Measurements from ENCODE around the gene CHEK1. TPM values are rescaled to one million over a fixed set of nuclear protein-coding genes. Genes with fewer than 3 reads are reported as not detected.

CHEK1 gene
- total RNA-seq, 4 donors from 2014 or later, result 1.3 to 6.3 (median 3.4) TPM

DNA sequence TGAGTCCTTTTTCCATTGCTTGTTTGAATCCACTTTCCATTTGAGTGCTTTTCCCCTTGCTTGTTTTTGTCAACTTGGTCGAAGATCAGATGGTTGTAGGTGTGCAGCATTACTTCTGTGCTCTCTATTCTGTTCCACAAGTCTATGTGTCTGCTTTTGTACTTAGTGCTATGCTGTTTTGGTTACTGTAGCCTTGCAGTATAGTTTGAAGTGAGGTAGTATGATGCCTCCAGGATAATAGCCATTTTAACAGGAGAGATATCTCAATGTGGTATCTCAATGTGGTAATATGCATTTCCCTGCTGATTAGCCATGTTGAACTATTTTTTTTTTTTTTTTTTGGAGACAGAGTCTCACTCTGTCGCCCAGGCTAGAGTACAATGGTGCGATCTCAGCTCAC lies 38.9 kb downstream of the CHEK1 start:
- TF ChIP-seq, protein P1, sequence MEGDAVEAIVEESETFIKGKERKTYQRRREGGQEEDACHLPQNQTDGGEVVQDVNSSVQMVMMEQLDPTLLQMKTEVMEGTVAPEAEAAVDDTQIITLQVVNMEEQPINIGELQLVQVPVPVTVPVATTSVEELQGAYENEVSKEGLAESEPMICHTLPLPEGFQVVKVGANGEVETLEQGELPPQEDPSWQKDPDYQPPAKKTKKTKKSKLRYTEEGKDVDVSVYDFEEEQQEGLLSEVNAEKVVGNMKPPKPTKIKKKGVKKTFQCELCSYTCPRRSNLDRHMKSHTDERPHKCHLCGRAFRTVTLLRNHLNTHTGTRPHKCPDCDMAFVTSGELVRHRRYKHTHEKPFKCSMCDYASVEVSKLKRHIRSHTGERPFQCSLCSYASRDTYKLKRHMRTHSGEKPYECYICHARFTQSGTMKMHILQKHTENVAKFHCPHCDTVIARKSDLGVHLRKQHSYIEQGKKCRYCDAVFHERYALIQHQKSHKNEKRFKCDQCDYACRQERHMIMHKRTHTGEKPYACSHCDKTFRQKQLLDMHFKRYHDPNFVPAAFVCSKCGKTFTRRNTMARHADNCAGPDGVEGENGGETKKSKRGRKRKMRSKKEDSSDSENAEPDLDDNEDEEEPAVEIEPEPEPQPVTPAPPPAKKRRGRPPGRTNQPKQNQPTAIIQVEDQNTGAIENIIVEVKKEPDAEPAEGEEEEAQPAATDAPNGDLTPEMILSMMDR (IDR thresholded peaks at IDR 0.05; ENCODE audit: low read depth), result no peak

DNA sequence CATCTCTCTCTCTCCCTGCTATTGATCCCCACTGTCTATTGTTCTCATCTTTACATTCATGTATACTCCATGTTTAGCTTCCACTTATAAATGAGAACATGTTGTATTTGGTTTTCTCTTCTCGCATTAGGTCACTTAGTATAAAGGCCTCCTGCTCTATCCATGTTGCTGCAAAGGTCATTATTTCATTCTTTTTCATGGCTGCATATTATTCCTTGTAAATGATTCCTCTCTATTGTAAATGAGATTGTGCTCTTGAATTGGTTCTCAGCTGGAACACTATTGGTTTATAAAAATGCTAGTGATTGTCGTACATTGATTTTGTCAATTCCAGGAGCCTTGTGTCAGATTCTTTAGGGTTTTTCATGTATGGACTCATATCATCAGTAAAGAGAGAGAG lies 42.2 kb downstream of the CHEK1 start:
- TF ChIP-seq, protein P1 (IDR thresholded peaks at IDR 0.05; ENCODE audit: low read depth), result no peak

DNA sequence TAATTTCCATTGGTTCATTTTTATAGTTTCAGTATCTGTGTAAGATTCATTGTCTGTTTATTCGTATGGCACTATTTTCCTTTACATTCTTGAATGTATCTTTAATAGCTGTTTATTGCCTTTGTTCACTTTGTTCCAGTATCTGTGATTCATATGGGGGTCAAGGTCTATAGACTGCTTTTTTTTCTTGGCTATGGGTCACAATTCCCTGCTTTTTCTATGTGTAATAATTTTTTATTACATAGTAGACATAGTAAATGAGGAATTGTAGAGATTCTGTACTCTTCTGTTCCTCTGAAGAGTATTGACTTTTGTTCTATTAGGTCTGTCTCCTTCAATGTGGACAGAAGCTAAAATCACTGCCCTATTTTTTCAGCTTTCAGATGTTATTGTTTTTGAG lies 45.2 kb downstream of the CHEK1 start:
- TF ChIP-seq, protein P1 (IDR thresholded peaks at IDR 0.05; ENCODE audit: low read depth), result no peak

DNA sequence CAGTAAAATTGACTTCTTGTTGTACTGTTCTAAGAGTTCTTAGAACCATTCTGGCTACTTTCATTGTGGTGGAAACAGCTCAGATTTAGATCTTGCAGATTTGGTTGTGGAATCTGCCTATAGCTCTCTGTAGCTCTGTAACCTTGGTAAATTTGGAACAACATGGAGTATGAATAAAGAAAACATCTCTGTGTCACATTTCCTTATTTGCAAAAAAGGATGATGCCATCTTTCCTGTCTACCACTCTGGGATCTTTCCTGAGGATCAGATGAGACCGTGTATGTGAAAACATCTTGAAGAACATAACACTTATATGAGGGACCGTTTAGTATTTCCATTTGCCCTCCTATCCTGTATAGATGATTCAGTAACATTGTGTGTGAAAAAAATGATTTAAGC lies 46.6 kb downstream of the CHEK1 start:
- TF ChIP-seq, protein P1 (IDR thresholded peaks at IDR 0.05; ENCODE audit: low read depth), result no peak

DNA sequence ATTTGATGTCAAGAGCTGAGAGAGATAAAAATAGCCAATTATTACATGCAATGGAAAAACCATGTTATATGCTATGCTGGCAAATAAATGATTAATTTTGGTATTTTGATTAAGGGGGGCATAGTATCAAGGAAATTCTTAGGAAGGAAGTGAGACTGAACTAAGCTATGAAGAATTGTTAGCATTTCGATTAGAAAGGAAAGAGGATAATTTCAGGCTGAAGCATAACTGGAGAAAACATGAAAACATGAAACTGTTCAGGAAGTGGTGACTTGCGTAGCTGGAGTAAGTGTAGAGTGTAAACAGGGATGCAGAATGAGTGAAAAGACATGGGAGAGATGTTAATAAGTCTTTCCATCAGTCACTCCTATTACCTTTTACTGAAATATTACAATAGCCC lies 49.2 kb downstream of the CHEK1 start:
- TF ChIP-seq, protein P1 (IDR thresholded peaks at IDR 0.05; ENCODE audit: low read depth), result no peak

DNA sequence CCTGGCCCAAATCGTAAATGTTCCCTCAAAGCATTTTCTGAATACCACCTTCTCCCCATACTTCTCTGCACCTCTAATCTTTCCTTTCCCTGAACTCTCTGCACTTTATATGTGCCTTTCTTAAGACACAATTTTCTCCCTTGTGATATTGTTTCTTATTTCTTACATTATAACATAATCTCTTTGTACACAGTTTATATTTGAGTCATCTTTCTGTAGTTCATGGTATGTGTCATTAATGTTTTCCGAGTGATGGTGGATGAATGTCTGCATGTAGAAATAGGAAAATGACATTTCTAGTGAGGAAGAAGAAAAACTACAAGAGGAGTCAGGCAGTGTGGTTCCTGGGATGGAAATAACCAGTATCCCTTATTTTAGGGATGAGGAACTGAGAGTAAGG lies 50.2 kb downstream of the CHEK1 start:
- TF ChIP-seq, protein P1 (IDR thresholded peaks at IDR 0.05; ENCODE audit: low read depth), result no peak

DNA sequence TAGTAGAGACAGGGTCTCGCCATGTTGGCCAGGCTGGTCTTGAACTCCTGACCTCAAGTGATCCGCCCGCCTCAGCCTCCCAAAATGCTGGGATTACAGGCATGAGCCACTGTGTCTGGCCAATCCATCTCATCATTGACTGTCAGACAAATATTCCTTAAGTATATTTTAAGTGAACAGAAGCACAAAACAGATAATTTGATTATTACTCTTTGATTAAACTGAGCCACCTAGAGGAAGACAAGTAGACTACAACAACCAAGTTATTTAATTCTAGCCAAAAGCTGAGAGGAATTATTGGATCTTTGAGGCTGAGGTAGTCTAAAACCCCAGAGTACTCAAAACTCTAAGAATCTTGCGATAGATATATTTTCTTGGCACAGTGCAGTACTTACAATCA lies 54.4 kb downstream of the CHEK1 start:
- TF ChIP-seq, protein P1 (IDR thresholded peaks at IDR 0.05; ENCODE audit: low read depth), result no peak
